Type B pancreatic cell (in vitro differentiated cells): ENCODE data around the gene DMTF1. TPM values are rescaled to one million over a fixed set of nuclear protein-coding genes. Genes with fewer than 3 reads are reported as not detected.

Source experiments
- DNase-seq: peaks from one replicate; pipeline ENCODE4 v3.0.0; 2021; ENCODE audit warnings: mixed read lengths; ENCODE audit not compliant: unreplicated experiment; ENCODE audit errors: extremely low spot score
- H3K27ac Mint-ChIP-seq: 2 replicates; pipeline ENCODE4 v1.8.0; 2021; ENCODE audit warnings: mild to moderate bottlenecking, mixed read lengths
- H3K27me3 Mint-ChIP-seq: 2 replicates; pipeline ENCODE4 v1.8.0; 2021; ENCODE audit warnings: mixed read lengths
- H3K36me3 Mint-ChIP-seq: 2 replicates; pipeline ENCODE4 v1.8.0; 2021; ENCODE audit warnings: mixed read lengths
- H3K4me1 Mint-ChIP-seq: one replicate; pipeline ENCODE4 v1.8.0; 2021; ENCODE audit warnings: mixed read lengths; ENCODE audit not compliant: unreplicated experiment
- H3K4me3 Mint-ChIP-seq: 2 replicates; pipeline ENCODE4 v1.8.0; 2021; ENCODE audit warnings: mild to moderate bottlenecking, mixed read lengths
- H3K9me3 Mint-ChIP-seq: 2 replicates; pipeline ENCODE4 v1.8.0; 2021; ENCODE audit warnings: mixed read lengths
- total RNA-seq: library from RNA; stranded (reverse); gene quantifications from 2 replicates; pipeline ENCODE4 v1.2.1, GENCODE V29; 2021; ENCODE audit warnings: low replicate concordance
- TF ChIP-seq, protein P1 (sequence below): fragments of 200-600 bp; sonication (generic); conservative IDR thresholded peaks from 2 replicates; pipeline ENCODE4 v1.5.0; 2021; ENCODE audit warnings: antibody characterized with exemption, mild to moderate bottlenecking

DMTF1 gene
- total RNA-seq, 1 donor from 2014 or later = 103 TPM

DNA sequence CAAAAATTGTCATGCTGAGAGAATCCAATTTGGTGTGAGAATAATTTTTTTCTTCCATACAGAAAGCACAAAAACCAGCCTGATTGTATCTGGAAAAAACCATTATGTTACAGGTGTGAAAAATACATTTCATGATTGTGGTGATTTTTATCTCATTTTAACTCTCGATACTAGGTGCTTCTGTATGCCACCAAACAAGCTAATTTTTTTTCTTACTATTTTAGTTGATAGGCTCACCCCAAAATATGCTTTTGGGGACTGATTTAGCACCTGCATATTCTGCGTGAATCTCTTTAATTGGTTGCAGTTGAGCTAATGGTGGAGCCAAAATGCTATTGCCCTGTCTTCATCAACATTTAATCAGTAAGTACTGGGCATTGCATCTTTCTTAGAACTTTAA is 1.9 kb downstream of the DMTF1 start:
- Mint-ChIP-seq H3K36me3 (peaks cover 16% of the 10 kb centered on the region), H3K4me3 (peak overlapping the region; percentile 95), H3K4me1 (peaks cover 32% of the 10 kb centered on the region), H3K9me3 (no peaks in the 10 kb centered on the region), H3K27me3 (no peaks in the 10 kb centered on the region), H3K27ac (peak overlapping the region; percentile 58)
- TF ChIP-seq, protein P1, sequence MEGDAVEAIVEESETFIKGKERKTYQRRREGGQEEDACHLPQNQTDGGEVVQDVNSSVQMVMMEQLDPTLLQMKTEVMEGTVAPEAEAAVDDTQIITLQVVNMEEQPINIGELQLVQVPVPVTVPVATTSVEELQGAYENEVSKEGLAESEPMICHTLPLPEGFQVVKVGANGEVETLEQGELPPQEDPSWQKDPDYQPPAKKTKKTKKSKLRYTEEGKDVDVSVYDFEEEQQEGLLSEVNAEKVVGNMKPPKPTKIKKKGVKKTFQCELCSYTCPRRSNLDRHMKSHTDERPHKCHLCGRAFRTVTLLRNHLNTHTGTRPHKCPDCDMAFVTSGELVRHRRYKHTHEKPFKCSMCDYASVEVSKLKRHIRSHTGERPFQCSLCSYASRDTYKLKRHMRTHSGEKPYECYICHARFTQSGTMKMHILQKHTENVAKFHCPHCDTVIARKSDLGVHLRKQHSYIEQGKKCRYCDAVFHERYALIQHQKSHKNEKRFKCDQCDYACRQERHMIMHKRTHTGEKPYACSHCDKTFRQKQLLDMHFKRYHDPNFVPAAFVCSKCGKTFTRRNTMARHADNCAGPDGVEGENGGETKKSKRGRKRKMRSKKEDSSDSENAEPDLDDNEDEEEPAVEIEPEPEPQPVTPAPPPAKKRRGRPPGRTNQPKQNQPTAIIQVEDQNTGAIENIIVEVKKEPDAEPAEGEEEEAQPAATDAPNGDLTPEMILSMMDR = no peak
- no peak for DNase-seq

DNA sequence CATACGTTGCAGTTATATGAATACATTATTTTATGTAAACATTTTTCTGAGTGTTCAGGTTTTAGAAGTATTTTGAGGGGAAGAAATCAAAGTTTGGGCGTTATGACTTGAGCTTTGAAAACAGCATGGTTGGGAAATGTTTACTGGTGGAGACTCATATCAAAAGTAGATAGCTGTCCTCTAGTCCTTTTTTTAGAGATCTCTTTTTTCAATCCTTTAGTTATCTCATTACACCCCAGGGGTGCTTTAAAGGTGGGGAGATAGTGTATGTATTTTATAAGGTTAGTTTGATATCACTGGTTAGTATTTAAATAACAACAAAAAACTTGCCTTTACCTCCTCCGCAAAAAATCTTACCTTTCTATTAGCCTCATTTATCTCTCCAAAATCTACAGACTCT is 2.3 kb downstream of the DMTF1 start:
- peak overlapping the region; percentile 95 for H3K4me3 Mint-ChIP-seq
- peaks cover 17% of the 10 kb centered on the region for H3K36me3 Mint-ChIP-seq
- no peak for DNase-seq
- H3K4me1 Mint-ChIP-seq = peaks cover 32% of the 10 kb centered on the region
- no peaks in the 10 kb centered on the region for H3K27me3 Mint-ChIP-seq
- peak overlapping the region; percentile 58 for H3K27ac Mint-ChIP-seq
- TF ChIP-seq, protein P1 = no peak
- no peaks in the 10 kb centered on the region for H3K9me3 Mint-ChIP-seq

DNA sequence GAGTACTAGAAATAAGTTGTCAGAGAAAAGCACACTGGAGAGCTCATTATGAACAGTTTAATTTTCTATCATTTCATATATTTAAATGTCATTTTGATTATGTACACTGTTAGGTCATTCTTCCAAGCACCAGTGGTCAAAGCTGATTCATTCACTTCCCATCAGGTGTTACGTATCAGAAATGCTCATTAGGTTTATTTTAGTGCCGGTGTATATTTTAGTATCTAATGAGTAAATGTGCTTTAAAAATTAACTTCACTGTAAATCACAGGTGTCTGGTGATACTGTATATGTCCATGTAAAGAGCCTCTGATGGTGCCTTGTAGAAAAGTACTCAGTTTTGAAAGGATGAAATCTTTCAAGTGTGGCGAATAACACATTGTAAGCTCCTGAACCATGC is 3.5 kb downstream of the DMTF1 start:
- TF ChIP-seq, protein P1 = no peak
- peak overlapping the region; percentile 63 for H3K27ac Mint-ChIP-seq
- H3K4me1 Mint-ChIP-seq = peaks cover 32% of the 10 kb centered on the region
- peaks cover 20% of the 10 kb centered on the region for H3K36me3 Mint-ChIP-seq
- H3K27me3 Mint-ChIP-seq = no peaks in the 10 kb centered on the region
- no peaks in the 10 kb centered on the region for H3K9me3 Mint-ChIP-seq
- H3K4me3 Mint-ChIP-seq = peak overlapping the region; percentile 69
- DNase-seq = no peak

DNA sequence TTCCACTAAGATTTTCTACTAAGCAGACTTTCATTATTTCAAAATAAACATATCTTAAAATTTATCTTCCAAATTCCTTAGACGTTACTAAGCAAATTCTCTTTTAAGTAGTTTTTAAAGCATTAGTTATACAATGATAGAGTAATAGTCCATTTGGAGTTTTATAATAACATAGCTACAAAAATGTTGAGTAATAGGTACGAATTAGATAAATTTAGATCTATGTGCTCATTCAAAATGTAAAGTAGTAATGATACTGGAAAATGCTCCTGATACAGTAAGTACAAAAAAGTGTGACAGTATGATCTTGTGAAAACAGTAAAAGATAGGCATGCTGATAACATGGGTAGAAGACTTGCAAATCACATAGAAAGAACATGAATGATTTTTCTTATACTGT is 4.5 kb downstream of the DMTF1 start:
- H3K27ac Mint-ChIP-seq = no peak overlapping the region

DNA sequence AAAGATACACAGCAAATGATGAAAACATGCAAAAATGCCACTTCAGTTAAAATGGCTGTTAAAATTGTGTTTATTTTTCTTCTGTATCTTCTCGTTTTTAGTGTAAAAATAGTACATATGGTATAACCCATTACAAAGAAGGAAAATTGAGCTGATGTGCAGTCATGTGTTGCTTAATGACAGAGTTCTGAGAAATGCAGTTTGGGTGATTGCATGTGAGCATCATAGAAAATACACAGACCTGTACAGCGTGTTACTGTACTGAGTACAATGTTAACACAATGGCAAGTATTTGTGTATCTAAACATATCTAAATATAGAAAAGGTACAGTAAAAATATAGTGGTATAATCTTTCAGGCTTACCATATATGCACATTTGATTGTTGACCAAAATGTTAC is 7.3 kb downstream of the DMTF1 start:
- Mint-ChIP-seq H3K27me3 (no peaks in the 10 kb centered on the region), H3K36me3 (peaks cover 23% of the 10 kb centered on the region), H3K9me3 (no peaks in the 10 kb centered on the region), H3K4me1 (peaks cover 22% of the 10 kb centered on the region), H3K27ac (no peak overlapping the region), H3K4me3 (no peak overlapping the region)
- TF ChIP-seq, protein P1 = no peak
- DNase-seq = no peak

More for the DNA sequence above, 4.5 kb downstream of the DMTF1 start:
- Mint-ChIP-seq H3K9me3 (no peaks in the 10 kb centered on the region), H3K27me3 (no peaks in the 10 kb centered on the region), H3K36me3 (peaks cover 20% of the 10 kb centered on the region), H3K4me3 (peak overlapping the region; percentile 6), H3K4me1 (peaks cover 26% of the 10 kb centered on the region)
- no peak for DNase-seq
- TF ChIP-seq, protein P1 = no peak

DNA sequence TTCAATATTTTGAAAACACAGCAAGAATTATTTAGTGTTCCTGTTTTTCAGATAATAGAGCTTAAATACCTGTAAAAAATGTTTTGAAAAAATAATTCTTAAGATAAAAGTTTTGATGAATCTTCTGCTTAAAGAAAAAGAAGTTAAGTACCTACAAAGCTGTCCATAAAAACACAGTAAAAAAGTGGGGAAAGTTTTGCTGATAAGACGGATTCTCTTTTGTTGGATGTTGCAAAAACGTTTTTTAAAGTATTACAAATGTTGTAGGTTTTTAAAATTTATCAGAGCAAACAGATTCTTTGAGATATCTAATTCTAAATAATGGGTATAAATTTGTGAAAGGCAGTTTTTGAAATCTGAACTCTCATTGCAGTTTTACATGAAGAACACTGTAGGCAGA is 12.2 kb downstream of the DMTF1 start:
- Mint-ChIP-seq H3K4me1 (no peaks in the 10 kb centered on the region), H3K9me3 (no peaks in the 10 kb centered on the region), H3K27ac (no peak overlapping the region), H3K4me3 (no peak overlapping the region), H3K36me3 (peaks cover 40% of the 10 kb centered on the region), H3K27me3 (no peaks in the 10 kb centered on the region)
- TF ChIP-seq, protein P1 = no peak
- no peak for DNase-seq
